Measurements from ENCODE around the gene MYO16.

MYO16 gene

DNA sequence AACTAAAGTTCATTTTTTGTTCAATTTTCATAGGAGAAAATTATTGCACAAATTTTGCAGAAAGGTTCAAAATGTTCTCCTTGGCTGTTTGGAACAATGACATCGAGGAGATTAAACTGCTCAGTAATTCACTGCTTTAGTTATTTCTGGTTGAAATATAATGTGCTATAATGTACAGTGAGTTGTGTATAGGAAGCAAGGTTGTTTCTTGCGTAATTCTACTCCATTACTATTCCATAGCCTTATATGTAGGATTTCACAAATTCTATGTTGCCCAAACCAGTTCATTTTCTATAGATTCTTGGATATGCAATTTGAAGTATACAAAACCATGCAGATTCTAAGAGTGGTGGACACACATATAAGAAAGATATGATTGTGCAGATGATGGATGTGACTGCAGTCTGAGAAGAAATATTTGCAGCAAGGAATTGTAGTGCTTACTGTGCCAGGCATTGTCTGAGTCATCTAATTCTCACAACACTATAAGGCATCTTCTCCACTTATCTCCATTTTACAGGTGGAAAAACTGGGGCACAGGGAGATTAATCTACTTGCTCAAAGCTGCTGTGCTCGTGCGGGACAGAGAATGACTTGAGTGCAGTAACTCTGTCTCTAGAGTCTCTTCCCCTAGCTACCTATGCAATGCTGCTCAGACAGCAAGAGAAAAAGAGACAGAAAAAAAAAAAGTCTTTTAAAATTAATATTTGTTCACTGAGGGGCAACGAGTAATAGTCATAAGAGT lies 515.5 kb downstream of the MYO16 start:
- TF ChIP-seq, protein P1, sequence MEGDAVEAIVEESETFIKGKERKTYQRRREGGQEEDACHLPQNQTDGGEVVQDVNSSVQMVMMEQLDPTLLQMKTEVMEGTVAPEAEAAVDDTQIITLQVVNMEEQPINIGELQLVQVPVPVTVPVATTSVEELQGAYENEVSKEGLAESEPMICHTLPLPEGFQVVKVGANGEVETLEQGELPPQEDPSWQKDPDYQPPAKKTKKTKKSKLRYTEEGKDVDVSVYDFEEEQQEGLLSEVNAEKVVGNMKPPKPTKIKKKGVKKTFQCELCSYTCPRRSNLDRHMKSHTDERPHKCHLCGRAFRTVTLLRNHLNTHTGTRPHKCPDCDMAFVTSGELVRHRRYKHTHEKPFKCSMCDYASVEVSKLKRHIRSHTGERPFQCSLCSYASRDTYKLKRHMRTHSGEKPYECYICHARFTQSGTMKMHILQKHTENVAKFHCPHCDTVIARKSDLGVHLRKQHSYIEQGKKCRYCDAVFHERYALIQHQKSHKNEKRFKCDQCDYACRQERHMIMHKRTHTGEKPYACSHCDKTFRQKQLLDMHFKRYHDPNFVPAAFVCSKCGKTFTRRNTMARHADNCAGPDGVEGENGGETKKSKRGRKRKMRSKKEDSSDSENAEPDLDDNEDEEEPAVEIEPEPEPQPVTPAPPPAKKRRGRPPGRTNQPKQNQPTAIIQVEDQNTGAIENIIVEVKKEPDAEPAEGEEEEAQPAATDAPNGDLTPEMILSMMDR (conservative IDR thresholded peaks at IDR 0.05; ENCODE audit: low read depth, low read length) = no peak
- H3K4me3 ChIP-seq (ENCODE audit: low read depth, low read length) = no peak overlapping the region
- no peak for DNase-seq (ENCODE audit: low read depth)

DNA sequence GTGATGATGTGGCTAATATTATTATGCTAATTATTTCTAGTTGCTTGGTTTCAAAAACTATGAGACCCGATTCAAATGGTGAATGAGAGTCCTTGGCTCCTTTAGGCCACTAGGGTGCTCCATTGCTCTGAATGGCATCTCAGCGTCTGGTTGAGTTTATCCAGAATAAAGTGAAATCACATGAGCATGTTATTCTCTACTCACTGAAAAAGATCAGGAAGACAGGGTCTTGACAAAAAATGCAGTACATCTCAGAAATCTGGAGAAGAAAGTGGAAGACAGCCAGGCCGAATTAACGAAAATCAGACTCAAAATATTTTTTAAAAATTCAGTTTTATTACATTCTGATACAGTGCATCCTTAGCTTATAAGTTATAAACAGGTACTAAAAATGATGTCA lies 516.2 kb downstream of the MYO16 start:
- H3K4me3 ChIP-seq (ENCODE audit: low read depth, low read length) = no peak overlapping the region
- peak; percentile 94 for DNase-seq (ENCODE audit: low read depth)
- TF ChIP-seq, protein P1 (conservative IDR thresholded peaks at IDR 0.05; ENCODE audit: low read depth, low read length) = peak; percentile 96

DNA sequence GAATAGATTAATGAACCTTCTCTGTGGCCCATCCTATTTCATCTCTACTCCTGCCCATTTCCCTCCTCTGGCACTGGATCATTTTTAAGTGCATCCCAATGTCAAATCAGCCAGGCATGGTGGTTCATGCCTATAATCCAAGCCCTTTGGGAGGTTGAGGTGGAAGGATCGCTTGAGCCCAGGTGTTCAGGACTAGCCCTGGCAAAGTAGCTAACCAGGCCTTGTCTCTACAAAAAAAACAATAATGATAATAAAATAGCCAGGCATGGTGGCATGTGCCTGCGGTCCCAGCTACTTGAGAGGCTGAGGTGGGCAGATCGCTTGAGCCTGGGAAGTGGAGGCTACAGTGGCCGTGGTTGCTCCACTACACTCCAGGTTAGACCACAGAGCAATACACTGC lies 517.0 kb downstream of the MYO16 start:
- H3K4me3 ChIP-seq (ENCODE audit: low read depth, low read length) = no peak overlapping the region
- no peak for DNase-seq (ENCODE audit: low read depth)
- TF ChIP-seq, protein P1 (conservative IDR thresholded peaks at IDR 0.05; ENCODE audit: low read depth, low read length) = no peak

DNA sequence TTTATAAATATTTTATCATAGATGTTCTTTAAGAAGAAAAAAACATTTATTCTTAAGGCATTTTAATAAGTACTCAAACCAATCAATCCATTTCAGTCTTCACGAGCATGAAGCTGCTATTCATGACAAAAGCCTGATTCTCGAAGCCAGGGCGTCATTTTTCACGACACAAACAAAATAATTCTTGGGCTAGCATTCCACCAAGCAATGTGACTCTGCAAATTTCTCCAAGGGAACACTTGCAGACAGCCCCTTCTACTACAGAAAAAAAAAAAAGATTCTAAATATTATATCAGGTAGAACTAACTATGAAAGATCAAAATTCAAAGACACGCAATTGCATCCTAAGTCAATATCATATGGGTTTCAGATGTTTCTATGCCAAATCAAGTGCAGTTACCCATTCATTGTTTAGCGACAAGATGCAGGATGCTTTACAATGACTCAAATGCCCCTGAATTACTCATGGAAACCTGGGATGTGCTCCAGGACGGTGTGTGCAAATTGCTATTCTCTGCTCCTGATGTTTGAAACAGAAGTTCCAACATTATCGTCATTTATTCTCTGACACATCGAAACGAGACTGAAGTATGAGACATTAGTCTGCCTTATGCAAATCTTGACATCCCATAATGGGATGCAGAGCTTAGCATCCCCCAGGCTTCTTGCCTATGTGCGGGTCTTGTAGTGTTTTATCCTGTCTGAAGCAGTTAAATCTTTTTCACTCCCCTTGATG lies 517.7 kb downstream of the MYO16 start:
- peak; percentile 71 for DNase-seq (ENCODE audit: low read depth)
- H3K4me3 ChIP-seq (ENCODE audit: low read depth, low read length) = no peak overlapping the region
- TF ChIP-seq, protein P1 (conservative IDR thresholded peaks at IDR 0.05; ENCODE audit: low read depth, low read length) = no peak

DNA sequence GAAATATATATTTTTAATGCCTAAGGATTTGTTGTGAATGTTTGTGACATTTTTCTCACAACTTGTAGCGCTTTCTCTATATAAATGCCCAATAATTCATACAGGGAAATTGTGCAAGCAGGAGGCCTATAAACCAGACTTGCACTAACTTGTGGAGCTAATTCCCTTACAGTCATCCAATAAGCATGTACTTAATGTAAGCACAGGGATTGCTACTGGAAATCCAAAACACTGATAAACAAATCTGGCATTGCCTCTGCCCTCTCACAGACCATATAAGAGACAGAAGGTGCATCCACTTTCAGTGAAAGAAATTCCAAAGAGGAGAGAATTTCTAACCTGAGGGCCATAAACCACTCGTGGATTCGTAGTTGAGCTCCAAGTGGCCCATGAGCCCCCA lies 518.8 kb downstream of the MYO16 start:
- peak; percentile 53 for DNase-seq (ENCODE audit: low read depth)
- H3K4me3 ChIP-seq (ENCODE audit: low read depth, low read length) = no peak overlapping the region
- TF ChIP-seq, protein P1 (conservative IDR thresholded peaks at IDR 0.05; ENCODE audit: low read depth, low read length) = no peak

DNA sequence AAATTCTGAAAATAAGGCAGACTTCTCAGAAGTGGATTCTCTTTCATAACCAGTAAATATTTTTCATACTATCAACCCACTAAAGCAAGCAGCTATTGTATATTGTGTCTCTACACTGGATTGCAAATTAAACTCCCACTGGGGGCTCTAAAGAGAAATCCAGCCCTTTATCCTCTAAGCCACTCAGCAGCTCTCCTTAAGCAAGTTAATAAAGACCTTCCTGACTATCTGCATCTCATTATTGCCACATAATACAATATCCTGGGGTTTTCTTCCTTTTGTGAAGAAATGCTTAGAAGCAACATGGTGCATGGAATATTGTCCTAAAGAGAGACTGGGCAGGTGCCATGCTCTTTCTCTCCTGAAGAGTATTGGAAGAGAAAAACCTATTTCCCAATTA lies 521.3 kb downstream of the MYO16 start:
- no peak overlapping the region for H3K4me3 ChIP-seq (ENCODE audit: low read depth, low read length)
- TF ChIP-seq, protein P1 (conservative IDR thresholded peaks at IDR 0.05; ENCODE audit: low read depth, low read length) = no peak
- DNase-seq (ENCODE audit: low read depth) = no peak
